ENCODE data around the gene RRP8. TPM values are rescaled to one million over a fixed set of nuclear protein-coding genes. Genes with fewer than 3 reads are reported as not detected.
A peak's percentile ranks its signal among the peaks of the same experiment; 100 is the strongest.

RRP8 gene
- 10 to 100 TPM; 37.8 to 45.3 TPM for total RNA-seq

GRCh38 chr11:6603287-6604080, at the start of gene RRP8, which contains the start of gene ILK:
TSS of gene RRP8 (minus strand) at chr11:6603616. CDS start at chr11:6603502, 114 bp downstream.
TSS of gene ILK (plus strand) at chr11:6603774. CDS start at chr11:6604272, 498 bp downstream.
- Mint-ChIP-seq H3K27ac (no peak within 1 kb of the TSS), H3K4me1 (peaks cover 36% of the 10 kb centered on the region), H3K27me3 (no peaks in the 10 kb centered on the region), H3K9me3 (no peaks in the 10 kb centered on the region), H3K36me3 (peaks cover 31% of the 10 kb centered on the region), H3K4me3 (no peak within 1 kb of the TSS)
- peak; percentile 89 for DNase-seq

GRCh38 chr11:6653097-6653496, 49.7 kb upstream of the RRP8 start:
- Mint-ChIP-seq H3K4me1 (peaks cover 3% of the 10 kb centered on the region), H3K27ac (no peak overlapping the region), H3K36me3 (no peaks in the 10 kb centered on the region), H3K27me3 (peaks cover 5% of the 10 kb centered on the region), H3K4me3 (no peak overlapping the region), H3K9me3 (no peaks in the 10 kb centered on the region)
- no peak for DNase-seq

- Mint-ChIP-seq H3K4me3 (no peak overlapping the region), H3K4me1 (peaks cover 3% of the 10 kb centered on the region), H3K9me3 (no peaks in the 10 kb centered on the region), H3K36me3 (no peaks in the 10 kb centered on the region), H3K27me3 (peaks cover 5% of the 10 kb centered on the region), H3K27ac (no peak overlapping the region)
- no peak for DNase-seq
These were observed 48.8 kb upstream of the RRP8 start for GRCh38 chr11:6652182-6652581.

- H3K27me3 Mint-ChIP-seq: peaks cover 1% of the 10 kb centered on the region
- DNase-seq: peak; percentile 49
- H3K9me3 Mint-ChIP-seq: no peaks in the 10 kb centered on the region
- H3K27ac Mint-ChIP-seq: no peak overlapping the region
- H3K4me1 Mint-ChIP-seq: no peaks in the 10 kb centered on the region
- no peak overlapping the region for H3K4me3 Mint-ChIP-seq
- H3K36me3 Mint-ChIP-seq: no peaks in the 10 kb centered on the region
These were observed 47.6 kb upstream of the RRP8 start for GRCh38 chr11:6650980-6651379.

- Mint-ChIP-seq H3K27me3 (no peaks in the 10 kb centered on the region), H3K27ac (no peak overlapping the region), H3K4me1 (no peaks in the 10 kb centered on the region), H3K4me3 (no peak overlapping the region), H3K9me3 (no peaks in the 10 kb centered on the region), H3K36me3 (no peaks in the 10 kb centered on the region)
- DNase-seq: no peak
These were observed 46.7 kb upstream of the RRP8 start for GRCh38 chr11:6650104-6650503.

- no peaks in the 10 kb centered on the region for H3K36me3 Mint-ChIP-seq
- H3K4me1 Mint-ChIP-seq: no peaks in the 10 kb centered on the region
- H3K27ac Mint-ChIP-seq: no peak overlapping the region
- H3K27me3 Mint-ChIP-seq: no peaks in the 10 kb centered on the region
- H3K4me3 Mint-ChIP-seq: no peak overlapping the region
- H3K9me3 Mint-ChIP-seq: no peaks in the 10 kb centered on the region
- DNase-seq: no peak
These were observed 45.1 kb upstream of the RRP8 start for GRCh38 chr11:6648501-6648900.

GRCh38 chr11:6647836-6648235, 44.4 kb upstream of the RRP8 start:
- no peaks in the 10 kb centered on the region for H3K9me3 Mint-ChIP-seq
- H3K27me3 Mint-ChIP-seq: no peaks in the 10 kb centered on the region
- H3K27ac Mint-ChIP-seq: no peak overlapping the region
- H3K4me1 Mint-ChIP-seq: no peaks in the 10 kb centered on the region
- H3K36me3 Mint-ChIP-seq: no peaks in the 10 kb centered on the region
- DNase-seq: no peak
- no peak overlapping the region for H3K4me3 Mint-ChIP-seq

GRCh38 chr11:6646918-6647679, 43.7 kb upstream of the RRP8 start:
- no peaks in the 10 kb centered on the region for H3K36me3 Mint-ChIP-seq
- H3K9me3 Mint-ChIP-seq: no peaks in the 10 kb centered on the region
- no peak overlapping the region for H3K27ac Mint-ChIP-seq
- DNase-seq: peak; percentile 29
- H3K4me3 Mint-ChIP-seq: no peak overlapping the region
- H3K4me1 Mint-ChIP-seq: no peaks in the 10 kb centered on the region
- H3K27me3 Mint-ChIP-seq: no peaks in the 10 kb centered on the region

- Mint-ChIP-seq H3K9me3 (no peaks in the 10 kb centered on the region), H3K4me3 (no peak overlapping the region), H3K4me1 (no peaks in the 10 kb centered on the region), H3K27me3 (no peaks in the 10 kb centered on the region), H3K36me3 (no peaks in the 10 kb centered on the region), H3K27ac (no peak overlapping the region)
- no peak for DNase-seq
These were observed 43.1 kb upstream of the RRP8 start for GRCh38 chr11:6646576-6646917.

GRCh38 chr11:6646071-6646470, 42.7 kb upstream of the RRP8 start:
- no peak overlapping the region for H3K4me3 Mint-ChIP-seq
- DNase-seq: no peak

GRCh38 chr11:6642957-6643356, 39.5 kb upstream of the RRP8 start:
- no peak for DNase-seq
- H3K36me3 Mint-ChIP-seq: no peaks in the 10 kb centered on the region
- H3K4me3 Mint-ChIP-seq: no peak overlapping the region
- no peaks in the 10 kb centered on the region for H3K27me3 Mint-ChIP-seq
- no peaks in the 10 kb centered on the region for H3K4me1 Mint-ChIP-seq
- no peaks in the 10 kb centered on the region for H3K9me3 Mint-ChIP-seq
- no peak overlapping the region for H3K27ac Mint-ChIP-seq

More at GRCh38 chr11:6646071-6646470, 42.7 kb upstream of the RRP8 start:
- H3K9me3 Mint-ChIP-seq: no peaks in the 10 kb centered on the region
- H3K27me3 Mint-ChIP-seq: no peaks in the 10 kb centered on the region
- H3K36me3 Mint-ChIP-seq: no peaks in the 10 kb centered on the region
- H3K27ac Mint-ChIP-seq: no peak overlapping the region
- no peaks in the 10 kb centered on the region for H3K4me1 Mint-ChIP-seq

- Mint-ChIP-seq H3K9me3 (no peaks in the 10 kb centered on the region), H3K4me3 (no peak overlapping the region), H3K36me3 (no peaks in the 10 kb centered on the region), H3K27ac (no peak overlapping the region), H3K27me3 (no peaks in the 10 kb centered on the region), H3K4me1 (no peaks in the 10 kb centered on the region)
- DNase-seq: no peak
These were observed 37.7 kb upstream of the RRP8 start for GRCh38 chr11:6640985-6641701.

- Mint-ChIP-seq H3K4me1 (no peaks in the 10 kb centered on the region), H3K4me3 (no peak overlapping the region), H3K27me3 (no peaks in the 10 kb centered on the region), H3K36me3 (no peaks in the 10 kb centered on the region), H3K9me3 (no peaks in the 10 kb centered on the region), H3K27ac (no peak overlapping the region)
- no peak for DNase-seq
These were observed 36.9 kb upstream of the RRP8 start for GRCh38 chr11:6640036-6640984.

- Mint-ChIP-seq H3K4me1 (no peaks in the 10 kb centered on the region), H3K4me3 (no peak overlapping the region), H3K27ac (no peak overlapping the region), H3K36me3 (no peaks in the 10 kb centered on the region), H3K9me3 (no peaks in the 10 kb centered on the region), H3K27me3 (no peaks in the 10 kb centered on the region)
- no peak for DNase-seq
These were observed 35.0 kb upstream of the RRP8 start for GRCh38 chr11:6638429-6638828.

All from activated naive CD8-positive, alpha-beta T cell treated with anti-CD3 and anti-CD28 coated beads for 36 hours (primary cell).